HUES6 (cell line): ENCODE data around the gene LIAS.
"Not testable (repeated sequence)": the region's sequence is repeated elsewhere in the genome, so short reads cannot be mapped to it uniquely, and the experiment has no call there.

Experiments used
- H3K27ac ChIP-seq: 2 replicates; pipeline ENCODE4 v1.7.0; 2013; ENCODE audit warnings: low read depth, mild to moderate bottlenecking, low read length, inconsistent platforms
- H3K27me3 ChIP-seq: 2 replicates; pipeline ENCODE4 v1.6.1; 2013; ENCODE audit warnings: low read length; ENCODE audit not compliant: control insufficient read depth, insufficient read depth
- H3K36me3 ChIP-seq: 2 replicates; pipeline ENCODE4 v1.6.1; 2013; ENCODE audit warnings: low read length; ENCODE audit not compliant: control insufficient read depth, insufficient read depth
- H3K4me1 ChIP-seq: 2 replicates; pipeline ENCODE4 v1.6.1; 2013; ENCODE audit warnings: low read length; ENCODE audit not compliant: control insufficient read depth, insufficient read depth
- H3K4me3 ChIP-seq: 2 replicates; pipeline ENCODE4 v1.5.1; 2013; ENCODE audit warnings: low read depth, low read length
- H3K9ac ChIP-seq: one replicate; pipeline ENCODE4 v1.6.1; 2013; ENCODE audit warnings: mild to moderate bottlenecking, low read length
- H3K9me3 ChIP-seq: 2 replicates; pipeline ENCODE4 v1.6.1; 2013; ENCODE audit warnings: low read depth, low read length; ENCODE audit not compliant: control insufficient read depth, insufficient read depth

LIAS gene

DNA sequence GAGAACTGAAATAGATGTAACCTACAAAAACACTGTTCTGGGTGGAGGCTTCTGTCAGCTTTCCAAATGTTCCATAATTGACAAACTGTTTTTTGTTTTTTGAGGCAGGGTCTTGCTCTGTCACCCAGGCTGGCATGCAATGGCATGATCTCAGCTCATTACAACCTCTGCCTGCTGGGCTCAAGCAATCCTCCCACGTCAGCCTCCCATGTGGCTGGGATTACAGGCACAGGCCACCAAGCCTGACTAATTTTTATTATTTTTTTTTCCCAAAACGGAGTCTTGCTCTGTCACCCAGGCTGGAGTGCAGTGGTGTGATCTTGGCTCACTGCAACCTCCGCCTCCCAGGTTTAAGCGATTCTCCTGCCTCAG lies 43.8 kb downstream of the LIAS start:
- H3K36me3 ChIP-seq = peaks cover 82% of the 10 kb centered on the region
- H3K9me3 ChIP-seq, H3K9ac ChIP-seq, H3K4me1 ChIP-seq, H3K27ac ChIP-seq, H3K4me3 ChIP-seq, H3K27me3 ChIP-seq: not testable (repeated sequence)

DNA sequence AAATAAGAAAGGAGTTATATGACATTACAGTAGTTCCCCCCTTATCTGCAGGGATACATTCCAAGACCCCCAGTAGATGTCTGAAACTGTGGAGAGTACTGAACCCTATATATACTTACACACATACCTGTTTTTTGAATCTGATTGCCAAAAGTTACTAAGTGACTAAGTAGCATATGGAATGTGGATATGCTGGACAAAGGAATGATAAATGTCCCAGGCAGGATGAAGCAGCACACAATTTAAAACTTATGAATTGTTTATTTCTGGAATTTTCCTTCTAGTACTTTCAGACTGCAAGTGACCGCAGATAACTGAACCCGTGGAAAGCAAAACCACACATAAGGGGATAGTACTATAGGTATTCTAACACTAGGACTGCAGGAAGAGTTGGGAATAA lies 45.7 kb downstream of the LIAS start:
- Histone ChIP-seq H3K9me3 (no peaks in the 10 kb centered on the region), H3K36me3 (peaks cover 88% of the 10 kb centered on the region), H3K27ac (no peak overlapping the region), H3K4me1 (no peaks in the 10 kb centered on the region), H3K4me3 (no peak overlapping the region), H3K27me3 (no peaks in the 10 kb centered on the region), H3K9ac (no peak overlapping the region)

GRCh38 chr4:39505581-39505980 lies 46.7 kb downstream of the LIAS start:
- H3K27ac ChIP-seq = no peak overlapping the region
- H3K27me3 ChIP-seq = no peaks in the 10 kb centered on the region
- no peak overlapping the region for H3K9ac ChIP-seq
- no peaks in the 10 kb centered on the region for H3K4me1 ChIP-seq
- peaks cover 90% of the 10 kb centered on the region for H3K36me3 ChIP-seq
- no peak overlapping the region for H3K4me3 ChIP-seq
- H3K9me3 ChIP-seq = no peaks in the 10 kb centered on the region

DNA sequence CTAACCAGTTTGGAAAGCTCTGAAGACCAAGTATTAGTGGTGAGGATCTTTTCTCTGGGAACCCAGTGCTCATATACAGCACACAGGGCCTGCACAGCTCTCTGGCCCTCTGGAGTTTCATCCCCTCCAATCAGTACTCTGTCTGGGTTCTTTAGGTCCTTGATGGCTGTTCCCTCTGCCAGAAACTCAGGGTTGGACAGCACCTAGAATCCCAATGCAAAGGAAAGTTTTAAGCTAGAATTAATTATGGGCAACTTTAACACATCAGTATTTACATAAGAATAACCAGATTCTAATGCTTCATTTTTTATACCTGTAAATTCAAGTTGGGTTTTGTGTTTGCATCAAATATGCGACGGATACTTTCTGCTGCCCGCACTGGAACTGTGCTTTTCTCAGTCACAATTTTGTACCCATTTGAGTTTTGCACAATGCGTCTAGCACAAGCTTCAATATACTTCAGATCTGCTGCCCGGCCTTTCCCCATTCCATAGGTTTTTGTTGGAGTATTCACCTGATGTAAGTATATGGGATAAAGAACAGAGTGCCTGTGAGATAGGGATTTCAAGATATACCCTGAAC lies 51.6 kb downstream of the LIAS start:
- H3K9me3 ChIP-seq = no peaks in the 10 kb centered on the region
- H3K27ac ChIP-seq = no peak overlapping the region
- no peaks in the 10 kb centered on the region for H3K4me1 ChIP-seq
- no peaks in the 10 kb centered on the region for H3K27me3 ChIP-seq
- no peak overlapping the region for H3K9ac ChIP-seq
- H3K4me3 ChIP-seq = no peak overlapping the region
- H3K36me3 ChIP-seq = peaks cover 80% of the 10 kb centered on the region

DNA sequence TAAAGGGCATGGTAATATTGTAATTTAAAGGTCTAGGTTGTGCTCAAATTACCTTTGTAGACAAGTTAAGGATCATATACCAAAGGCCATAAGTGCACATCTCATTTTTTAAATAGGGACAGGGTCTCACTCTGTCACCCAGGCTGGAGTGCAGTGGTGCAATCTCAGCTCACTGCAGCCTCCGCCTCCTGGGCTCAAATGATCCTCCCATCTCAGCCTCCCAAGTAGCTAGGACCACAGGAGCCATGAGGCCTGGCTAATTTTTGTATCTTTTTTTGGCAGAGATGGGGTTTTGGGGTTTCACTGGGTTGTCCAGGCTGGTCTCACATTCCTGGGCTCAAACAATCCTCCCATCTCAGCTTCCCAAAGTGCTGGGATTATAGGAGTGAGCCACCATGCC lies 55.4 kb downstream of the LIAS start:
- not testable (repeated sequence) for H3K9ac ChIP-seq, H3K4me1 ChIP-seq, H3K27ac ChIP-seq, H3K27me3 ChIP-seq, H3K9me3 ChIP-seq, H3K4me3 ChIP-seq
- peaks cover 68% of the 10 kb centered on the region for H3K36me3 ChIP-seq

DNA sequence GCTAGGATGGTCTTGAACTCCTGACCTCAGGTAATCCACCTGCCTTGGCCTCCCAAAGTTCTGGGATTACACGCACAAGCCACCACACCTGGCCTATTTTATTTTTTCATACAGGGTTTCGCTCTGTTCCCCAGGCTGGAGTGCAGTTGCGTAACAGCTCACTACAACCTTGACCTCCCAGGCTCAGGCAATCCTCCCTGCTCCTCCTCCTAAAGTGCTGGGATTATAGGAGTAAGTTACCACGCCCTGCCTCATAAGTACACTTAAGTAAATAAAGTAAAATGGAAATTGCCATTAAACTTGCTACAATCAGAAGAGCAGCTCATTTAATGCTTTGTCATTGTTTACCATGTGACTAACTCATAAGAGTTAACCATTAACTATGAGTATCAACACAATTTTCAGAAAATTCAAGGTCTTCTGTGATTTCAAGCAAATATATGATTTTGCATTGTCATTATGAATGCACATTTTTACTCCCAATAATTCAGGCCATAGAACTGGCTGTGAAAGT lies 56.1 kb downstream of the LIAS start:
- Histone ChIP-seq H3K36me3 (peaks cover 66% of the 10 kb centered on the region), H3K4me3 (no peak overlapping the region), H3K27me3 (no peaks in the 10 kb centered on the region), H3K27ac (no peak overlapping the region), H3K4me1 (no peaks in the 10 kb centered on the region), H3K9me3 (no peaks in the 10 kb centered on the region), H3K9ac (no peak overlapping the region)

DNA sequence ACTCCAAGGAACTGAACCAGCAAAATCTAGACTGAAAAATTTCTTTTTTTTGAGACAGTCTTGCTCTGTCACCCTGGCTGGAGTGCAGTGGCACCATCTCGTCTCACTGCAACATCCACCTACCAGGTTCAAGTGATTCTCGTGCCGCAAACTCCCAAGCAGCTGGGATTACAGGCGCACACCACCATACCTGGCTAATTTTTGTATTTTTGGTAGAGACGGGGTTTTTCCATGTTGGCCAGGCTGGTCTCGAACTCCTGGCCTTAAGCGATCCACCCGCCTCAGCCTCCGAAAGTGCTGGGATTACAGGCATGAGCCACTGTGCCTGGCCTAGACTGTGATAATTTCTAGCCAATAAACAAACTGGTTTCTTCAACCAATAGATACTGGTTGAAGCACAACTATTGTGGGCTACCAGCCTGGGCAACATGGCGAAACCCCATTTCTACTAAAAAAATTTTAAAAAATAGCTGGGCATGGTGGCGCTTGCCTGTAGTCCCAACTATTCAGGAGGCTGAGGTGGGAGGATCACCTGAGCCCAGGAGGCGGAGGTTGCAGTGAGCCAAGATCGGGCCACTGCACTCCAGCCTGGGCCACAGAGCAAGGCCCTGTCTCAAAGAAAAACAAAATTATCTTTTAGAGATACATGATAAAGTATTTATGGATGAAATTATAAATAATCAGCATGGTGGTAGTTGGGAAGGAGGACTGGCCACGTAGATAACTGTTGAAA lies 57.0 kb downstream of the LIAS start:
- not testable (repeated sequence) for H3K9me3 ChIP-seq, H3K9ac ChIP-seq, H3K4me1 ChIP-seq, H3K4me3 ChIP-seq, H3K27me3 ChIP-seq, H3K27ac ChIP-seq
- peaks cover 58% of the 10 kb centered on the region for H3K36me3 ChIP-seq

DNA sequence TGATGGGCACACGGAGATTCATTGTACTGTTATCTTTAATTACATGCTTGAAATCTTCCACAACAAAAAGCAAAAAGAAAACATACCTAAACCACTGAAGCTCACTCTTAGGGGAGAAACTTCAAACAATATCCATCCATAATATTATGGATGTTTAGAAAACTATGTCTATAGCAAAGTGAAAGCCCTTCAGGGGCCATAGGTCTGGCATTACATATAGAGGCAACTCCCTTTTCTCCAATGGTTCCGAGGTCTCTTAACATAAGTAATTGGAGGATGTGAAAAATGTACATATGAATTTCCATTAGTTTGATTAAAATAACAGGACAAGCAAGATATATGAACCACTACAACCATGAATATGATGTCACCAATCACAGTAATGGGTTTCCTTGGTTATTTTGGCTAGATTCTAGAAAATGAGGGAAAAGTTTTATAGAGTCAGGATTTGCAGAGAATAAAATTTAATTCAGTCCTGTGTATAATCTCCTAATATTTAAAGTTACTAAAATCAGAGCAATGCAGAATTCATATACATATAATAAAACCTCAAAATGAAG lies 57.6 kb downstream of the LIAS start:
- Histone ChIP-seq H3K27me3 (no peaks in the 10 kb centered on the region), H3K9me3 (no peaks in the 10 kb centered on the region), H3K4me1 (no peaks in the 10 kb centered on the region), H3K9ac (no peak overlapping the region), H3K36me3 (peaks cover 62% of the 10 kb centered on the region), H3K27ac (no peak overlapping the region), H3K4me3 (no peak overlapping the region)

DNA sequence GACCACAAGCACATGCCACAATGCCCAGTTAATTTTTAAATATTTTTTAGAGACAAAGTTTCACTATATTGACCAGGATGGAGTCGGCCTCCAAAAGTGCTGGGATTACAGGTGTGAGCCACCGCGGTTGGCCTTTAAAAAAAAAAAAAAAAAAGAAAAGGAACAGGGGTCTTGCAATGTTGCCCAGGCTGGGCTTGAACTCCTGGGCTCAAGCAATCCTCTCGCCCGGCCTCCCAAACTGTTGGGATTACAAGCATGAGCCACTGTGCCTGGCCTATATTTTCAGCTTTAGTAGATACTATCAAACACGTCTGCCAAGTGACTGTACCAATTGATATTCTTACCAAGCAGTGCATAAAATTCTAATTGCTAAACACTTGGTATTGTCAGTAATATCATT lies 59.6 kb downstream of the LIAS start:
- Histone ChIP-seq H3K9me3 (no peaks in the 10 kb centered on the region), H3K4me3 (no peak overlapping the region), H3K36me3 (peaks cover 47% of the 10 kb centered on the region), H3K4me1 (no peaks in the 10 kb centered on the region), H3K27me3 (no peaks in the 10 kb centered on the region), H3K9ac (no peak overlapping the region), H3K27ac (no peak overlapping the region)

GRCh38 chr4:39521253-39521919 lies 62.5 kb downstream of the LIAS start:
- no peak overlapping the region for H3K4me3 ChIP-seq
- H3K4me1 ChIP-seq = no peaks in the 10 kb centered on the region
- no peak overlapping the region for H3K9ac ChIP-seq
- H3K9me3 ChIP-seq = no peaks in the 10 kb centered on the region
- peaks cover 30% of the 10 kb centered on the region for H3K36me3 ChIP-seq
- no peak overlapping the region for H3K27ac ChIP-seq
- no peaks in the 10 kb centered on the region for H3K27me3 ChIP-seq

DNA sequence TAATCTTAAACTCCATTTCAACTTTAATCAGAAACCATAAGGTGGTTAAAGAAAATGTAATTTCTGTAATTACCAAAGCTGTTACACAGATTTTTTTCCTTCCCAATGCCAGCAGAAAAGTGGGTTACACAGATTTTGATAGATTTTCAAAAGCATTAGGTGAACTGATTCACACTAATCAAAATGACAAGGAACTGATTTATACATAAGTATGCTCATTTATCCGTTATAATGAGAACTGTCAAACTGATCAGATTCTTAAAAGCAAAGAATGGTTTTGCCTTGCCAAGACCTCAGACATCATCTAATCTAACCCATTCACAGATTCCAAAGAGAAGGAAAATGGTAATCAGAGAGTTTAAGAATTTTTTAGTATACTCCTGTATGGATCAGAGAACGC lies 63.2 kb downstream of the LIAS start:
- H3K36me3 ChIP-seq = peaks cover 26% of the 10 kb centered on the region
- no peak overlapping the region for H3K27ac ChIP-seq
- H3K4me3 ChIP-seq = no peak overlapping the region
- H3K4me1 ChIP-seq = no peaks in the 10 kb centered on the region
- no peaks in the 10 kb centered on the region for H3K9me3 ChIP-seq
- no peak overlapping the region for H3K9ac ChIP-seq
- no peaks in the 10 kb centered on the region for H3K27me3 ChIP-seq
